DND-41 (cell line): ENCODE results near the gene RHOBTB3.
A peak's percentile ranks its signal among the peaks of the same experiment; 100 is the strongest.

Source experiments
- ATAC-seq: fragments of 200-7000 bp; cut with Tn5 transposase; 3 replicates; pipeline ENCODE4 v1.9.1; 2021; ENCODE audit warnings: low read depth; ENCODE audit not compliant: insufficient read depth
- DNase-seq: peaks from one replicate; pipeline ENCODE4 v3.0.0-alpha.2; 2020
- H2AFZ ChIP-seq: 2 replicates; pipeline ENCODE4 v1.6.0; 2012; ENCODE audit warnings: low read depth, low read length
- H3K27ac ChIP-seq: 2 replicates; pipeline ENCODE4 v1.5.1; 2012; ENCODE audit warnings: low read length, inconsistent platforms
- H3K27me3 ChIP-seq: fragments of 200-600 bp; sonication (generic); 2 replicates; pipeline ENCODE4 v1.6.0; 2012; ENCODE audit warnings: low read length, mild to moderate bottlenecking, inconsistent platforms; ENCODE audit not compliant: insufficient read depth, poor library complexity
- H3K36me3 ChIP-seq: 2 replicates; pipeline ENCODE4 v1.5.1; 2012; ENCODE audit warnings: low read length, inconsistent platforms; ENCODE audit not compliant: insufficient read depth
- H3K4me1 ChIP-seq: 2 replicates; pipeline ENCODE4 v1.5.1; 2012; ENCODE audit warnings: mild to moderate bottlenecking, low read length; ENCODE audit not compliant: insufficient read depth
- H3K4me2 ChIP-seq: 2 replicates; pipeline ENCODE4 v1.6.0; 2012; ENCODE audit warnings: mild to moderate bottlenecking, moderate library complexity, low read length, inconsistent platforms; ENCODE audit not compliant: insufficient read depth
- H3K4me3 ChIP-seq, 2 experiments: fragments of 200-600 bp in 1 of 2; shearing (Covaris generic) in 1 of 2; 2 replicates each; pipeline ENCODE4 v1.5.1; 2012 to 2016; ENCODE audit warnings: inconsistent platforms in 2 of 2, low read length in 2 of 2, mild to moderate bottlenecking in 2 of 2, low read depth in 1 of 2, moderate library complexity in 1 of 2
- H3K79me2 ChIP-seq: 2 replicates; pipeline ENCODE4 v1.6.0; 2012; ENCODE audit warnings: low read length, inconsistent platforms; ENCODE audit not compliant: insufficient read depth
- H3K9ac ChIP-seq: 2 replicates; pipeline ENCODE4 v1.6.0; 2012; ENCODE audit warnings: low read depth, mild to moderate bottlenecking, inconsistent platforms, low read length, moderate library complexity
- H3K9me3 ChIP-seq: 2 replicates; pipeline ENCODE4 v1.5.1; 2012; ENCODE audit warnings: low read length, moderate library complexity, mild to moderate bottlenecking, inconsistent platforms; ENCODE audit not compliant: insufficient read depth, severe bottlenecking
- H4K20me1 ChIP-seq: 2 replicates; pipeline ENCODE4 v1.6.0; 2012; ENCODE audit warnings: low read length; ENCODE audit not compliant: insufficient read depth
- CTCF ChIP-seq: IDR thresholded peaks from 2 replicates; pipeline ENCODE4 v1.5.1; 2012; ENCODE audit warnings: borderline replicate concordance, low read length, moderate library complexity, mild to moderate bottlenecking; ENCODE audit not compliant: poor library complexity, severe bottlenecking; ENCODE audit errors: extremely low read depth
- EZH2 ChIP-seq: IDR thresholded peaks from 3 replicates; pipeline ENCODE4 v1.6.1; 2012; ENCODE audit warnings: borderline replicate concordance, low read depth, mild to moderate bottlenecking, moderate library complexity, low read length, inconsistent platforms; ENCODE audit not compliant: severe bottlenecking

Gene RHOBTB3

GRCh38 chr5:95823218-95823737 is 92.1 kb downstream of the RHOBTB3 start:
- H3K27me3 ChIP-seq = no peaks in the 10 kb centered on the region
- no peaks in the 10 kb centered on the region for H3K9me3 ChIP-seq
- peaks cover 14% of the 10 kb centered on the region for H4K20me1 ChIP-seq
- peak overlapping the region; percentile 99 for H3K27ac ChIP-seq
- peaks cover 21% of the 10 kb centered on the region for H3K36me3 ChIP-seq
- H3K4me3 ChIP-seq = peak overlapping the region; percentile 72 to 76; a peak in 3 of 4 replicates
- DNase-seq (peak; percentile 70), ATAC-seq (peak; percentile 43)
- H3K79me2 ChIP-seq = peaks cover 43% of the 10 kb centered on the region
- no peak for TF ChIP-seq EZH2
- peaks cover 72% of the 10 kb centered on the region for H3K4me1 ChIP-seq
- peak overlapping the region; percentile 90 for H3K4me2 ChIP-seq
- peak overlapping the region; percentile 75 for H3K9ac ChIP-seq
- H2AFZ ChIP-seq = peak overlapping the region; percentile 73

GRCh38 chr5:95823738-95824609 is 92.8 kb downstream of the RHOBTB3 start:
- TF ChIP-seq EZH2 (no peak), CTCF (peak; percentile 15)
- DNase-seq (peak; percentile 92), ATAC-seq (peak; percentile 87)
- Histone ChIP-seq H3K9me3 (no peaks in the 10 kb centered on the region), H4K20me1 (peaks cover 7% of the 10 kb centered on the region; the same call in 1 of the 2 replicates), H3K27me3 (no peaks in the 10 kb centered on the region), H2AFZ (peak overlapping the region; percentile 73), H3K36me3 (peaks cover 14% of the 10 kb centered on the region), H3K27ac (peak overlapping the region; percentile 99), H3K9ac (peak overlapping the region; percentile 75), H3K79me2 (peaks cover 36% of the 10 kb centered on the region), H3K4me2 (peak overlapping the region; percentile 90), H3K4me3 (peak overlapping the region; percentile 72 to 76; a peak in 3 of 4 replicates), H3K4me1 (peaks cover 65% of the 10 kb centered on the region)

- Histone ChIP-seq H3K4me3 (peak overlapping the region in 1 of 2 experiments; percentile 76; a peak in 2 of 4 replicates), H3K4me2 (peak overlapping the region; percentile 90)
- no peak for TF ChIP-seq EZH2
- no peak for TF ChIP-seq CTCF
Measured at GRCh38 chr5:95824747-95825146, 93.6 kb downstream of the RHOBTB3 start.

GRCh38 chr5:95825495-95825894 is 94.4 kb downstream of the RHOBTB3 start:
- Histone ChIP-seq H3K27ac (peak overlapping the region; percentile 47), H3K4me2 (no peak overlapping the region), H4K20me1 (peaks cover 6% of the 10 kb centered on the region; the same call in 1 of the 2 replicates), H3K9me3 (no peaks in the 10 kb centered on the region), H3K79me2 (peaks cover 21% of the 10 kb centered on the region), H2AFZ (peak overlapping the region; percentile 1; the same call in 1 of the 2 replicates), H3K9ac (no peak overlapping the region), H3K36me3 (peaks cover 9% of the 10 kb centered on the region), H3K27me3 (no peaks in the 10 kb centered on the region), H3K4me1 (peaks cover 50% of the 10 kb centered on the region), H3K4me3 (no peak overlapping the region)
- TF ChIP-seq EZH2 = no peak
- no peak for TF ChIP-seq CTCF
- ATAC-seq (no peak), DNase-seq (no peak)

More at GRCh38 chr5:95824747-95825146, 93.6 kb downstream of the RHOBTB3 start:
- Histone ChIP-seq H3K27ac (peak overlapping the region; percentile 99), H3K9ac (peak overlapping the region; percentile 75), H2AFZ (peak overlapping the region; percentile 73), H3K27me3 (no peaks in the 10 kb centered on the region), H3K4me1 (peaks cover 57% of the 10 kb centered on the region), H3K79me2 (peaks cover 28% of the 10 kb centered on the region), H3K9me3 (no peaks in the 10 kb centered on the region), H3K36me3 (peaks cover 9% of the 10 kb centered on the region), H4K20me1 (peaks cover 6% of the 10 kb centered on the region; the same call in 1 of the 2 replicates)
- ATAC-seq (no peak), DNase-seq (no peak)
